ENCODE data around the gene ENTPD8. TPM values are rescaled to one million over a fixed set of nuclear protein-coding genes. Genes with fewer than 3 reads are reported as not detected.

ENTPD8 gene
- total and polyA plus RNA-seq, 10 of the 15 experiments (the other 5 are each of a cell fraction or from before 2014, with no cell fraction given) = not detected

GRCh38 chr9:137445275-137445807 is 4.2 kb upstream of the ENTPD8 start:
- Histone ChIP-seq H3K36me3 (ENCODE audit: control insufficient read depth in 2 of 2, insufficient read depth in 2 of 2, low read length in 1 of 2) (no peaks in the 10 kb centered on the region), H3K27me3 (replicated peaks in 1 of 2; ENCODE audit: control insufficient read depth in 2 of 2, insufficient read depth in 2 of 2, low read length in 1 of 2) (no peaks in the 10 kb centered on the region), H3K4me3 (no peak overlapping the region), H2AFZ (ENCODE audit: control insufficient read depth, low read depth, low read length) (peak overlapping the region; percentile 26), H3K79me2 (ENCODE audit: control insufficient read depth, insufficient read depth, low read length) (no peaks in the 10 kb centered on the region), H3K4me1 (ENCODE audit: control insufficient read depth, insufficient read depth, low read length) (peaks cover 8% of the 10 kb centered on the region), H3K27ac (ENCODE audit: control insufficient read depth, insufficient read depth) (no peak overlapping the region), H3K9me3 (replicated peaks; ENCODE audit: control insufficient read depth, insufficient read depth, low read length) (no peaks in the 10 kb centered on the region), H4K20me1 (ENCODE audit: control insufficient read depth, insufficient read depth) (no peaks in the 10 kb centered on the region), H3K9ac (ENCODE audit: control insufficient read depth, insufficient read depth, low read length) (no peak overlapping the region), H3K4me2 (ENCODE audit: control insufficient read depth, insufficient read depth) (peak overlapping the region; percentile 41)
- SMC1A ChIA-PET (ENCODE audit: uncharacterized antibody, unreplicated experiment) = interaction anchor here (1.4 kb wide), 1 partner anchor 148 kb away, joined by 3 read pairs; no protein-coding TSS in a partner anchor
- no TSS peak for BruUV-seq (replicated peaks)
- in situ Hi-C loops (cut with MboI) = loop anchor here (5.0 kb wide), 1 partner anchor 153 kb away; no protein-coding TSS in a partner anchor
- FAIRE-seq = peak; percentile 90
- CTCF ChIA-PET = interaction anchor here (0.7 to 3.9 kb wide), 14 partner anchors 14 to 208 kb away, joined by 3 to 25 read pairs (median 4); partner anchors contain the start of genes EXD3, NOXA1, NSMF and TOR4A
- DNase-seq (ENCODE audit: low read depth, low spot score) = peak; percentile 40
- intact Hi-C loops (cut with micrococcal nuclease; ENCODE audit: unreplicated experiment) = loop anchor here (2.0 kb wide), 3 partner anchors 23 to 159 kb away; partner anchors contain the start of genes EXD3 and NOXA1
- POLR2A ChIA-PET = interaction anchor here (1.4 kb wide), 1 partner anchor 147 kb away, joined by 3 read pairs; no protein-coding TSS in a partner anchor
- WGBS (ENCODE audit: insufficient coverage, insufficient replicate concordance, low lambda C conversion rate, missing lambda C conversion rate) = 13% methylated on average over 14 of the region's 14 CpGs
- ATAC-seq = peak; percentile 91
- RAD21 ChIA-PET (ENCODE audit: unreplicated experiment) = interaction anchor here (1.4 kb wide), 1 partner anchor 23 kb away, joined by 4 read pairs; the partner anchor contains the start of genes EXD3 and NOXA1
- TF ChIP-seq SIN3A (IDR thresholded peaks at IDR 0.05; ENCODE audit: low read depth, low read length) (no peak), RAD51 (IDR thresholded peaks at IDR 0.05) (no peak), MLLT1 (IDR thresholded peaks at IDR 0.05) (0 out of 2 replicates have a peak, but pooled peaks have one; percentile 63), SKIL (IDR thresholded peaks at IDR 0.05; ENCODE audit: low read depth, poor library complexity, severe bottlenecking) (peak; percentile 58), PBX3 (IDR thresholded peaks at IDR 0.05; ENCODE audit: insufficient replicate concordance, low read depth, low read length) (no peak), PKNOX1 (IDR thresholded peaks at IDR 0.05) (no peak), MTA2 (IDR thresholded peaks at IDR 0.05; ENCODE audit: low read depth) (0 out of 2 replicates have a peak, but pooled peaks have one; percentile 21), BCL3 (IDR thresholded peaks at IDR 0.05; ENCODE audit: borderline replicate concordance, insufficient read depth, low read depth, low read length, poor library complexity, severe bottlenecking) (peak; percentile 41), SRF (IDR thresholded peaks at IDR 0.05; ENCODE audit: low read depth in 2 of 2, low read length in 2 of 2) (no peak), IRF4 (IDR thresholded peaks at IDR 0.05; ENCODE audit: low read depth, low read length) (peak; percentile 46; the same call in 1 of the 2 replicates), YY1 (IDR thresholded peaks at IDR 0.05; ENCODE audit: low read depth, low read length) (no peak), NFYB (IDR thresholded peaks at IDR 0.05; ENCODE audit: insufficient read depth, low read depth, low read length) (no peak), CREB1 (IDR thresholded peaks at IDR 0.05; ENCODE audit: low read depth) (0 out of 2 replicates have a peak, but pooled peaks have one; percentile 27), POU2F2 (IDR thresholded peaks at IDR 0.05; ENCODE audit: borderline replicate concordance, low read depth, low read length) (0 out of 3 replicates have a peak, but pooled peaks have one; percentile 20), GATAD2B (conservative IDR thresholded peaks at IDR 0.05; ENCODE audit: low read depth) (0 out of 2 replicates have a peak, but pooled peaks have one; percentile 35)
